ENCODE measurements around the gene SRRM3. TPM values are rescaled to one million over a fixed set of nuclear protein-coding genes. Genes with fewer than 3 reads are reported as not detected.

The SRRM3 gene
- total and polyA plus RNA-seq, 9 of the 15 experiments (the other 6 are each of a cell fraction or from before 2014, with no cell fraction given): 0.04 to 0.91 (median 0.46) TPM; not detected in 2

GRCh38 chr7:76211216-76211615, 9.5 kb downstream of the SRRM3 start:
- ATAC-seq (no peak), DNase-seq (ENCODE audit: extremely low read depth in 1 of 4, low spot score in 3 of 4) (no peak), FAIRE-seq (no peak)
- Histone ChIP-seq H3K9ac (ENCODE audit: insufficient read depth in 1 of 2, low read depth in 2 of 2, low read length in 2 of 2) (no peak overlapping the region), H2AFZ (ENCODE audit: low read depth, low read length) (no peak overlapping the region), H4K20me1 (replicated peaks; ENCODE audit: control insufficient read depth, insufficient read depth, low read length) (no peaks in the 10 kb centered on the region), H3K79me2 (ENCODE audit: control insufficient read depth, insufficient read depth, low read length) (no peaks in the 10 kb centered on the region), H3K27me3 (ENCODE audit: control insufficient read depth in 2 of 2, insufficient read depth in 2 of 2, low read length in 2 of 2) (peaks cover 7 to 66% of the 10 kb centered on the region in 2 experiments), H3K36me3 (ENCODE audit: control insufficient read depth, insufficient read depth, low read length) (no peaks in the 10 kb centered on the region), H3K9me3 (replicated peaks; ENCODE audit: control insufficient read depth, insufficient read depth, low read depth, low read length) (no peaks in the 10 kb centered on the region), H3K4me3 (no peak overlapping the region), H3K4me1 (replicated peaks in 1 of 2; ENCODE audit: control insufficient read depth in 2 of 2, insufficient read depth in 2 of 2, low read length in 2 of 2) (0 out of 5 replicates have a peak, but pooled peaks cover 0 to 3% of the 10 kb centered on the region in 2 experiments), H3K27ac (ENCODE audit: extremely low read depth, low read depth, low read length) (no peak overlapping the region), H3K9me1 (ENCODE audit: control insufficient read depth, insufficient read depth, low read length) (no peaks in the 10 kb centered on the region), H3K4me2 (ENCODE audit: insufficient read depth, low read length) (no peak overlapping the region)
- TF ChIP-seq GABPB2 (CRISPR knock-in tag; conservative IDR thresholded peaks at IDR 0.05): no peak
- TF ChIP-seq NCOA1 (IDR thresholded peaks at IDR 0.05; ENCODE audit: low read depth): no peak
- no peak for TF ChIP-seq HNRNPH1 (optimal IDR thresholded peaks at IDR 0.05; ENCODE audit: low read depth, low read length)
- TF ChIP-seq BRCA1 (IDR thresholded peaks at IDR 0.05): no peak
- TF ChIP-seq BRCA1 (CRISPR knock-in tag; IDR thresholded peaks at IDR 0.05): no peak
- no peak for TF ChIP-seq ZNF589 (CRISPR knock-in tag; IDR thresholded peaks at IDR 0.05; ENCODE audit: low read depth)
- no peak for TF ChIP-seq CHD4 (IDR thresholded peaks at IDR 0.05; ENCODE audit: insufficient read depth, insufficient replicate concordance, low read depth, low read length, poor library complexity, severe bottlenecking)
- TF ChIP-seq, protein P1, sequence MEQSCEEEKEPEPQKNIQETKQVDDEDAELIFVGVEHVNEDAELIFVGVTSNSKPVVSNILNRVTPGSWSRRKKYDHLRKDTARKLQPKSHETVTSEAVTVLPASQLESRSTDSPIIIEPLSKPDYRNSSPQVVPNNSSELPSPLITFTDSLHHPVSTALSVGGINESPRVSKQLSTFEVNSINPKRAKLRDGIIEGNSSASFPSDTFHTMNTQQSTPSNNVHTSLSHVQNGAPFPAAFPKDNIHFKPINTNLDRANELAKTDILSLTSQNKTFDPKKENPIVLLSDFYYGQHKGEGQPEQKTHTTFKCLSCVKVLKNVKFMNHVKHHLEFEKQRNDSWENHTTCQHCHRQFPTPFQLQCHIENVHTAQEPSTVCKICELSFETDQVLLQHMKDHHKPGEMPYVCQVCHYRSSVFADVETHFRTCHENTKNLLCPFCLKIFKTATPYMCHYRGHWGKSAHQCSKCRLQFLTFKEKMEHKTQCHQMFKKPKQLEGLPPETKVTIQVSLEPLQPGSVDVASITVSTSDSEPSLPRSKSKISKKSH (CRISPR knock-in tag; IDR thresholded peaks at IDR 0.05): no peak
- no peak for TF ChIP-seq TAF15 (IDR thresholded peaks at IDR 0.05; ENCODE audit: low read depth, low read length)
- TF ChIP-seq NCOA2 (IDR thresholded peaks at IDR 0.05; ENCODE audit: partially characterized antibody in 2 of 2): no peak
- TF ChIP-seq ZNF316 (IDR thresholded peaks at IDR 0.05): no peak
- TF ChIP-seq ZNF143 (CRISPR knock-in tag; IDR thresholded peaks at IDR 0.05): no peak
- ChIA-PET CTCF (ENCODE audit: low intra/inter-chr PET ratio) (no interaction called here), POLR2A (no interaction called here)
- in situ Hi-C loops (cut with MboI): no loop called here
- intact Hi-C loops (cut with micrococcal nuclease): no loop called here
- no TSS peak for BruUV-seq (replicated peaks)
- WGBS (ENCODE audit: insufficient coverage, low coverage, missing lambda C conversion rate): 2% methylated on average over 11 of the region's 11 CpGs

Data from K562 (cell line).